GM12878 (cell line): ENCODE data around the gene BHLHE23. TPM values are rescaled to one million over a fixed set of nuclear protein-coding genes. Genes with fewer than 3 reads are reported as not detected.

ENCODE experiments used
- ATAC-seq: fragments of 200-7000 bp; cut with Tn5 transposase; 3 replicates; pipeline ENCODE4 v1.9.1; 2020; ENCODE audit warnings: mild to moderate bottlenecking, moderate library complexity
- BruUV-seq: library from RNA; stranded (reverse); fragments of 400-500 nt; replicated peaks from 2 replicates; lab custom pipeline; 2021; lab: Mats Ljungman, UMichigan
- CTCF ChIA-PET: fragments of 300-600 bp; sonication (Branson Sonifier 250); formaldehyde crosslinking; extraction: SDS; loops from one replicate; lab custom pipeline; 2021; ENCODE audit warnings: inconsistent platforms; lab: Yijun Ruan, JAX
- POLR2A ChIA-PET: fragments of 350-600 bp; formaldehyde crosslinking; extraction: SDS; loops from one replicate; lab custom pipeline; 2021; ENCODE audit warnings: inconsistent platforms; lab: Charles Lee
- RAD21 ChIA-PET: fragments of 300-600 bp; sonication (Branson Sonifier 250); formaldehyde crosslinking; loops from one replicate; lab custom pipeline; 2023; ENCODE audit warnings: antibody characterized with exemption; ENCODE audit not compliant: unreplicated experiment; lab: Charles Lee
- SMC1A ChIA-PET: fragments of 300-600 bp; sonication (Branson Sonifier 250); formaldehyde crosslinking; loops from one replicate; lab custom pipeline; 2023; ENCODE audit not compliant: unreplicated experiment, uncharacterized antibody; lab: Charles Lee
- DNase-seq: peaks from one replicate; pipeline ENCODE4 v3.0.0-alpha.2; 2011; ENCODE audit warnings: low read depth, low spot score
- FAIRE-seq: peaks from 3 replicates; lab custom pipeline; 2011; peaks lifted over from hg19 to GRCh38; lab: Jason Lieb, UNC
- H2AFZ ChIP-seq: 2 replicates; pipeline ENCODE4 v1.6.0; 2011; ENCODE audit warnings: low read depth, low read length, control low read depth; ENCODE audit not compliant: control insufficient read depth
- H3K27ac ChIP-seq: 2 replicates; pipeline ENCODE4 v1.5.1; 2011; ENCODE audit warnings: control low read depth; ENCODE audit not compliant: control insufficient read depth, insufficient read depth
- H3K27me3 ChIP-seq, 2 experiments: replicated peaks in 1 of 2; 2 replicates each; pipeline versions ENCODE4 v1.6.0 to v1.6.1; 2011; ENCODE audit warnings: low read length in 1 of 2; ENCODE audit not compliant: control insufficient read depth in 2 of 2, insufficient read depth in 2 of 2
- H3K36me3 ChIP-seq, 2 experiments: 2 replicates each; pipeline ENCODE4 v1.5.1; 2011; ENCODE audit warnings: low read length in 1 of 2; ENCODE audit not compliant: control insufficient read depth in 2 of 2, insufficient read depth in 2 of 2
- H3K4me1 ChIP-seq: 2 replicates; pipeline ENCODE4 v1.6.1; 2011; ENCODE audit warnings: mild to moderate bottlenecking, low read length, moderate library complexity, mixed read lengths; ENCODE audit not compliant: control insufficient read depth, insufficient read depth
- H3K4me2 ChIP-seq: 2 replicates; pipeline ENCODE4 v1.6.0; 2011; ENCODE audit warnings: control low read depth; ENCODE audit not compliant: control insufficient read depth, insufficient read depth
- H3K4me3 ChIP-seq: fragments of 200-600 bp; sonication (generic); 2 replicates; pipeline ENCODE4 v1.5.1; 2016
- H3K79me2 ChIP-seq: 2 replicates; pipeline ENCODE4 v1.6.0; 2011; ENCODE audit warnings: low read length; ENCODE audit not compliant: control insufficient read depth, insufficient read depth
- H3K9ac ChIP-seq: 2 replicates; pipeline ENCODE4 v1.8.0; 2011; ENCODE audit warnings: low read length, control low read depth, mixed read lengths; ENCODE audit not compliant: control insufficient read depth, insufficient read depth
- H3K9me3 ChIP-seq: replicated peaks from 3 replicates; pipeline ENCODE4 v1.5.1; 2011; ENCODE audit warnings: mild to moderate bottlenecking, low read length; ENCODE audit not compliant: control insufficient read depth, insufficient read depth
- H4K20me1 ChIP-seq: 2 replicates; pipeline ENCODE4 v1.6.0; 2011; ENCODE audit not compliant: control insufficient read depth, insufficient read depth
- ATF7 ChIP-seq: fragments of 450-650 bp; IDR thresholded peaks from 2 replicates; pipeline ENCODE4 v1.6.1; 2016; ENCODE audit warnings: low read depth, mild to moderate bottlenecking
- E4F1 ChIP-seq: fragments of 450-650 bp; IDR thresholded peaks from 2 replicates; pipeline ENCODE4 v1.6.1; 2018; ENCODE audit warnings: borderline replicate concordance, mild to moderate bottlenecking; ENCODE audit not compliant: partially characterized antibody
- POLR2A ChIP-seq: IDR thresholded peaks from 2 replicates; pipeline ENCODE4 v1.6.1; 2011; ENCODE audit warnings: low read depth, mild to moderate bottlenecking, low read length
- TCF3 ChIP-seq: IDR thresholded peaks from 2 replicates; pipeline ENCODE4 v1.6.1; 2012; ENCODE audit warnings: low read depth, mild to moderate bottlenecking, low read length, borderline replicate concordance; ENCODE audit not compliant: insufficient read depth
- WGBS: methylation state at CpG from one replicate; pipeline ENCODE4 v1.1.6; 2016; ENCODE audit warnings: low lambda C conversion rate; ENCODE audit not compliant: insufficient replicate concordance, insufficient coverage; ENCODE audit errors: missing lambda C conversion rate; 5-methylcytosine and 5-hydroxymethylcytosine counted together
- in situ Hi-C: fragments of 300-500 bp; cut with MboI; formaldehyde crosslinking; loops from 9 replicates; pipeline ENCODE4 v1.14.3; 2018; ENCODE audit warnings: mixed read lengths
- intact Hi-C: fragments of 100-400 bp; cut with micrococcal nuclease; formaldehyde crosslinking; loops from one replicate; pipeline ENCODE4 v1.14.2; 2022; ENCODE audit not compliant: unreplicated experiment
- polyA plus RNA-seq, 11 experiments: library from polyadenylated mRNA; depleted of rRNA in 4 of 11; unstranded in 6 of 11; stranded (reverse) in 5 of 11; fragments of >200 nt; fragmentation: Nextera tagmentation in 4 of 11; fragmentation: Illumina TruSeq in 1 of 11; extraction: Ambion mirVana in 4 of 11; extraction: Trizol in 1 of 11; gene quantifications; 1 replicate in 1 of 11; 2 replicates in 10 of 11; pipeline versions ENCODE4 v1.2.1 to v1.2.3, GENCODE V29; 2011 to 2016; ENCODE audit warnings: inconsistent platforms in 2 of 11, missing spikeins in 2 of 11, low read depth in 1 of 11
- total RNA-seq, 4 experiments: library from RNA; depleted of rRNA in 3 of 4; stranded (reverse); fragments of >200 nt in 3 of 4; fragmentation: Illumina TruSeq in 1 of 4; extraction: Trizol in 1 of 4; gene quantifications; 2 replicates each; pipeline versions ENCODE4 v1.2.1 to v1.2.3, GENCODE V29; 2013 to 2021

The BHLHE23 gene
- total and polyA plus RNA-seq, 10 of the 15 experiments (the other 5 are each of a cell fraction or from before 2014, with no cell fraction given), result 0.28 to 0.33 TPM; not detected in 8

DNA sequence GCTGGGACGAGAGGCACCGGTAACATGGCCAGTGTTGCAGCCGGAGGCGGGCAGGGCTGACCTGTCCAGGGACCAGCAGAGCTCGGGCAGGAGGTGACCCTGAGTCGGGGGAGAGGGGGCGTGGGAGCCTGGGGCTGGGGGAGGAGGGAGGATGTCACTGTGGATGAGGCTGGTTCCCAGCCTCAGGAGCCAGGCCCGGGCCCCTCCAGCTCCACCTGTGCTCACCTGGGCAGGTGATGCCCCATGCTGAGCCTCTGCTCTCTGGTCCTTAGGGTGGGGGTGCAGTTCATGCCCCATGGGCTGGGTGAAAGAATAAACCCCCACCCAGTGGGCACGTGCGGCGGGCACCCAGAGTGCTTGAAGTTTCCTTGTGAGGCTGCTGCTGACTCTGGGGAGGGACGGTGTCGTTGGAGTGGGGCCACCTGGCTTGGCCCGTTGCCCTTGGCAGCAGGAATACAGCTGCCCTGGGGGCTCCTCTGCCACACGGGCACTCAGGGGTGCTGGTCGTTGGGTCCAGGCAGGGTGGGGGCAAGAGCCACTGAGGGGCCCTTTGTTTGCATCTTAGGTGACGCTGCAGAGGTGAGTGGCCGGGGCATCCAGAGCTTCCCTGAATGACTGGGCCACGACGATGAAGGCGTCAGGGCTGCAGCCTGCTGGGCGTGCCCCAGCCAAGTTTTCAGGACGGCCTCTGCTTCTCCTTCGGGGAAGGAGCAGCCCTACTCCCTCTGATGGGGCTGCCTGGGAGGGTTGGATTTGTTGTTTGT, 24.7 kb upstream of the BHLHE23 start:
- Histone ChIP-seq H3K27me3 (no peaks in the 10 kb centered on the region), H2AFZ (no peak overlapping the region), H3K4me2 (no peak overlapping the region), H3K9me3 (no peaks in the 10 kb centered on the region), H3K4me3 (no peak overlapping the region), H3K79me2 (no peaks in the 10 kb centered on the region), H3K4me1 (0 out of 2 replicates have a peak, but pooled peaks cover 3% of the 10 kb centered on the region), H3K9ac (no peak overlapping the region), H3K36me3 (no peaks in the 10 kb centered on the region), H4K20me1 (no peaks in the 10 kb centered on the region), H3K27ac (no peak overlapping the region)
- ChIA-PET RAD21 (no interaction called here), POLR2A (no interaction called here), SMC1A (no interaction called here), CTCF (no interaction called here)
- 59% methylated on average over 21 of the region's 24 CpGs for WGBS
- in situ Hi-C loops, result no loop called here
- FAIRE-seq, result no peak
- 0 out of 2 replicates have a peak, but pooled peaks have one; percentile 18 for TF ChIP-seq POLR2A
- TF ChIP-seq ATF7, result no peak
- no peak for TF ChIP-seq TCF3
- TF ChIP-seq E4F1, result no peak
- ATAC-seq, result no peak
- DNase-seq, result no peak
- no TSS peak for BruUV-seq
- intact Hi-C loops, result no loop called here
